ENCODE data around the gene TMEM74B. TPM values are rescaled to one million over a fixed set of nuclear protein-coding genes. Genes with fewer than 3 reads are reported as not detected.

The TMEM74B gene
- total and polyA plus RNA-seq, 9 of the 15 experiments (the other 6 are each of a cell fraction or from before 2014, with no cell fraction given): 0.24 to 19.0 (median 7.5) TPM

GRCh38 chr20:1166948-1167720 lies 17.6 kb downstream of the TMEM74B start (continued):
- TF ChIP-seq SFPQ (IDR thresholded peaks at IDR 0.05; ENCODE audit: low read depth, low read length) (no peak), MAFK (IDR thresholded peaks at IDR 0.05; ENCODE audit: low read length) (no peak)

GRCh38 chr20:1165941-1166340 lies 18.8 kb downstream of the TMEM74B start:
- 100% methylated on average over 5 of the region's 9 CpGs for WGBS (ENCODE audit: insufficient coverage, low coverage, missing lambda C conversion rate)
- CTCF ChIA-PET (ENCODE audit: low intra/inter-chr PET ratio): no interaction called here
- no peaks in the 10 kb centered on the region for H3K9me1 ChIP-seq (ENCODE audit: control insufficient read depth, insufficient read depth, low read length)
- no peak overlapping the region for H3K4me2 ChIP-seq (ENCODE audit: insufficient read depth, low read length)
- H3K4me1 ChIP-seq (replicated peaks in 1 of 2; ENCODE audit: control insufficient read depth in 2 of 2, insufficient read depth in 2 of 2, low read length in 2 of 2): no peaks in the 10 kb centered on the region
- no peak overlapping the region for H3K9ac ChIP-seq (ENCODE audit: insufficient read depth in 1 of 2, low read depth in 2 of 2, low read length in 2 of 2)
- no peaks in the 10 kb centered on the region for H3K9me3 ChIP-seq (replicated peaks; ENCODE audit: control insufficient read depth, insufficient read depth, low read depth, low read length)
- DNase-seq (ENCODE audit: extremely low read depth in 1 of 4, low spot score in 3 of 4) (no peak), FAIRE-seq (no peak), ATAC-seq (no peak)
- 0 out of 2 replicates have a peak, but pooled peaks cover 5% of the 10 kb centered on the region for H4K20me1 ChIP-seq (replicated peaks; ENCODE audit: control insufficient read depth, insufficient read depth, low read length)
- no peak for TF ChIP-seq KAT7 (CRISPR knock-in tag; IDR thresholded peaks at IDR 0.05; ENCODE audit: borderline replicate concordance)
- no peak for TF ChIP-seq ARID2 (IDR thresholded peaks at IDR 0.05)
- no peak for TF ChIP-seq HCFC1 (IDR thresholded peaks at IDR 0.05; ENCODE audit: low read depth, low read length)
- POLR2A ChIA-PET: no interaction called here
- in situ Hi-C loops (cut with MboI): no loop called here
- no peaks in the 10 kb centered on the region for H3K79me2 ChIP-seq (ENCODE audit: control insufficient read depth, insufficient read depth, low read length)
- H3K4me3 ChIP-seq: no peak overlapping the region
- H3K36me3 ChIP-seq (ENCODE audit: control insufficient read depth, insufficient read depth, low read length): peaks cover 76% of the 10 kb centered on the region; the same call in 2 of the 3 replicates
- no TSS peak for BruUV-seq (replicated peaks)
- intact Hi-C loops (cut with micrococcal nuclease): no loop called here
- H3K27ac ChIP-seq (ENCODE audit: extremely low read depth, low read depth, low read length): no peak overlapping the region
- no peak overlapping the region for H2AFZ ChIP-seq (ENCODE audit: low read depth, low read length)
- no peaks in the 10 kb centered on the region for H3K27me3 ChIP-seq (ENCODE audit: control insufficient read depth in 2 of 2, insufficient read depth in 2 of 2, low read length in 2 of 2)

Data from K562 (cell line).